GM13977 (cell line): Measurements from ENCODE around the gene TTC19.

Experiments
- DNase-seq: peaks from one replicate; pipeline ENCODE4 v3.0.0; 2012; ENCODE audit warnings: low spot score
- CTCF ChIP-seq: IDR thresholded peaks from 2 replicates; pipeline ENCODE4 v1.5.1; 2012; ENCODE audit warnings: mild to moderate bottlenecking, control low read depth; ENCODE audit not compliant: insufficient read depth; ENCODE audit errors: extremely low read depth, missing control alignments
- in situ Hi-C: fragments of 300-500 bp; cut with MboI; formaldehyde crosslinking; loops from one replicate; pipeline ENCODE4 v1.12.0; 2022; ENCODE audit warnings: low sequenced_read_pairs, low pct_unique_long_range_greater_than_20kb, mixed read lengths, inconsistent platforms; ENCODE audit not compliant: unreplicated experiment

TTC19 gene

GRCh38 chr17:15955793-15956541 is 43.7 kb upstream of the TTC19 start:
- no peak for TF ChIP-seq CTCF
- no peak for DNase-seq
- in situ Hi-C loops, result no loop called here

DNA sequence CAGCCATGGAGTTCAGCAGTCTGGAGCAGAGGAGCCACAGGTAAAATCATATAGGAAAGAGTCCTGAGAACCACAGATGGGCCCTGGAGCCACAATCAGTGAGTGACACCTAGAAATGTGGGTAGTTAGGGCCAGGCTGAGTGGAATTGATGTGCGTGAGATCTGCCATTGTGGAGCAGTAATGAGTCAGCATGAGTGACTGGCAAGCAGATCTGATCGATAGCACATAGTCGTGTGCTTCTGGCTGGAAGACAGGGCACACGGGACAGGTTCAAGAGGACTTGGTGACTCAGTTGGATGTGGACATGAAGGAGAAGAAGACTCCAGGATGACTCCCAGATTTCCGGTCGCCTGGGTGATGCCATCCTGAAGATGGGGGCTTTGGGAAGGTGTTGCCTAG is 42.4 kb upstream of the TTC19 start:
- no peak for DNase-seq
- in situ Hi-C loops, result no loop called here

GRCh38 chr17:15957608-15958307 is 41.9 kb upstream of the TTC19 start:
- in situ Hi-C loops, result no loop called here
- TF ChIP-seq CTCF, result no peak
- DNase-seq, result no peak

More for the DNA sequence above, 42.4 kb upstream of the TTC19 start:
- TF ChIP-seq CTCF, result no peak

GRCh38 chr17:15958484-15958854 is 41.2 kb upstream of the TTC19 start:
- no peak for DNase-seq
- TF ChIP-seq CTCF, result no peak
- in situ Hi-C loops, result no loop called here

DNA sequence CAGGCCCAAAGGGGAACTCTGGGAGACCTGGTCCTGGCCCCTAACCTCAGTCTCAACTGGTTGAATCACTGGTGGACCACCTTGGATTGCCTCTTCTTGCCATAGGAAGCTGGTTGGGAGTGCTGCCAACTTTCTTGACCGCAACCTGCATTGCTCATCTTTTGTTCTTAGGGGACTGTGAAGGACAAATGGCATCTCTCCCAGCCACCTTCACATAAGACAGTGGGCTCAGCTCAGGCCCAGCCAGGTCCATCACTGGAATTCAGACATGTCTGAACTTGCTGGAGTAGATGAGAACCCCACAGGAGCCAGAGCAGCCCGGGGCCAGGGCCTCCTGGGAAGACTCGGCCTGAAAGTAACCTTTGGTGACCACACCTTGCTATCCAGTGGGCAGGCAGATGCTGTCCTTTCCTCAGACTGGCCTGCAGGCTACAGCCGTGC is 35.9 kb upstream of the TTC19 start:
- DNase-seq, result no peak
- in situ Hi-C loops, result no loop called here

GRCh38 chr17:15965528-15965927 is 34.1 kb upstream of the TTC19 start:
- DNase-seq, result no peak
- in situ Hi-C loops, result no loop called here
- no peak for TF ChIP-seq CTCF

More for the DNA sequence above, 35.9 kb upstream of the TTC19 start:
- no peak for TF ChIP-seq CTCF
